T-helper 1 cell treated with Interleukin-12 subunit alpha and Interleukin-12 subunit beta and Interleukin-4 antibody, amounts not matched to agents 30 ng/mL and 1 ng/mL, for 36 hours (primary cell): Measurements from ENCODE around the gene SNRNP35. TPM values are rescaled to one million over a fixed set of nuclear protein-coding genes. Genes with fewer than 3 reads are reported as not detected.
"Not testable (repeated sequence)": the region's sequence is repeated elsewhere in the genome, so short reads cannot be mapped to it uniquely, and the experiment has no call there.

ENCODE experiments used
- intact Hi-C: fragments of 100-400 bp; cut with micrococcal nuclease; formaldehyde crosslinking; loops from one replicate; pipeline ENCODE4 v1.15.1; 2024
- total RNA-seq: library from RNA; stranded (reverse); gene quantifications from 2 replicates; pipeline ENCODE4 v1.2.3, GENCODE V29; 2022

Gene SNRNP35
- total RNA-seq, 1 donor from 2014 or later: 31.8 TPM

- intact Hi-C loops: no loop called here
These were observed 29.5 kb downstream of the SNRNP35 start for GRCh38 chr12:123487428-123487827.

- intact Hi-C loops: no loop called here
These were observed 30.7 kb downstream of the SNRNP35 start for GRCh38 chr12:123488539-123489230.

- intact Hi-C loops: no loop called here
These were observed 31.6 kb downstream of the SNRNP35 start for GRCh38 chr12:123489580-123489979.

- intact Hi-C loops: no loop called here
These were observed 32.1 kb downstream of the SNRNP35 start for GRCh38 chr12:123490089-123490488.

- intact Hi-C loops: no loop called here
These were observed 33.1 kb downstream of the SNRNP35 start for GRCh38 chr12:123491056-123491455.

GRCh38 chr12:123491481-123491880 is 33.5 kb downstream of the SNRNP35 start:
- intact Hi-C loops: no loop called here

GRCh38 chr12:123492339-123493039 is 34.5 kb downstream of the SNRNP35 start:
- intact Hi-C loops: not testable (repeated sequence)

- intact Hi-C loops: no loop called here
These were observed 36.3 kb downstream of the SNRNP35 start for GRCh38 chr12:123494124-123494851.

- intact Hi-C loops: no loop called here
These were observed 39.1 kb downstream of the SNRNP35 start for GRCh38 chr12:123497065-123497464.

- intact Hi-C loops: no loop called here
These were observed 40.3 kb downstream of the SNRNP35 start for GRCh38 chr12:123498126-123498825.

GRCh38 chr12:123499332-123499731 is 41.4 kb downstream of the SNRNP35 start:
- intact Hi-C loops: no loop called here

- intact Hi-C loops: no loop called here
These were observed 44.3 kb downstream of the SNRNP35 start for GRCh38 chr12:123502163-123502704.

- intact Hi-C loops: no loop called here
These were observed 48.3 kb downstream of the SNRNP35 start for GRCh38 chr12:123506059-123506842.

GRCh38 chr12:123506843-123507236 is 48.9 kb downstream of the SNRNP35 start:
- intact Hi-C loops: no loop called here

- intact Hi-C loops: no loop called here
These were observed 55.1 kb downstream of the SNRNP35 start for GRCh38 chr12:123512838-123513665.

- intact Hi-C loops: no loop called here
These were observed 55.9 kb downstream of the SNRNP35 start for GRCh38 chr12:123513805-123514204.

- intact Hi-C loops: not testable (repeated sequence)
These were observed 56.8 kb downstream of the SNRNP35 start for GRCh38 chr12:123514582-123515221.

- intact Hi-C loops: no loop called here
These were observed 58.4 kb downstream of the SNRNP35 start for GRCh38 chr12:123516216-123516780.
